ENCODE data around the gene UIMC1.

GRCh38 chr5:176874198-176874780 lies 132.3 kb downstream of the UIMC1 start:
- TF ChIP-seq, protein P1, sequence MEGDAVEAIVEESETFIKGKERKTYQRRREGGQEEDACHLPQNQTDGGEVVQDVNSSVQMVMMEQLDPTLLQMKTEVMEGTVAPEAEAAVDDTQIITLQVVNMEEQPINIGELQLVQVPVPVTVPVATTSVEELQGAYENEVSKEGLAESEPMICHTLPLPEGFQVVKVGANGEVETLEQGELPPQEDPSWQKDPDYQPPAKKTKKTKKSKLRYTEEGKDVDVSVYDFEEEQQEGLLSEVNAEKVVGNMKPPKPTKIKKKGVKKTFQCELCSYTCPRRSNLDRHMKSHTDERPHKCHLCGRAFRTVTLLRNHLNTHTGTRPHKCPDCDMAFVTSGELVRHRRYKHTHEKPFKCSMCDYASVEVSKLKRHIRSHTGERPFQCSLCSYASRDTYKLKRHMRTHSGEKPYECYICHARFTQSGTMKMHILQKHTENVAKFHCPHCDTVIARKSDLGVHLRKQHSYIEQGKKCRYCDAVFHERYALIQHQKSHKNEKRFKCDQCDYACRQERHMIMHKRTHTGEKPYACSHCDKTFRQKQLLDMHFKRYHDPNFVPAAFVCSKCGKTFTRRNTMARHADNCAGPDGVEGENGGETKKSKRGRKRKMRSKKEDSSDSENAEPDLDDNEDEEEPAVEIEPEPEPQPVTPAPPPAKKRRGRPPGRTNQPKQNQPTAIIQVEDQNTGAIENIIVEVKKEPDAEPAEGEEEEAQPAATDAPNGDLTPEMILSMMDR (conservative IDR thresholded peaks at IDR 0.05 in 1 of 2, IDR thresholded peaks at IDR 0.05 in 1 of 2; ENCODE audit: extremely low read depth in 1 of 2, insufficient read depth in 1 of 2, low read depth in 1 of 2, low read length in 2 of 2) = no peak
- TF ChIP-seq EZH2 (IDR thresholded peaks at IDR 0.05; ENCODE audit: borderline replicate concordance, low read length) = no peak
